Activated naive CD8-positive, alpha-beta T cell treated with anti-CD3 and anti-CD28 coated beads, Interleukin-2, amount 50 U/mL, for 24 hours (primary cell): ENCODE data around the gene BBS9.

ENCODE experiments used
- ATAC-seq: fragments of 150-1000 bp; cut with Tn5 transposase; one replicate; pipeline ENCODE4 v1.10.0; 2021
- DNase-seq: peaks from one replicate; pipeline ENCODE4 v3.0.0; 2021
- H3K27ac Mint-ChIP-seq: one replicate; pipeline ENCODE4 v1.8.0; 2021; ENCODE audit warnings: mild to moderate bottlenecking, mixed read lengths
- H3K27me3 Mint-ChIP-seq: one replicate; pipeline ENCODE4 v1.8.0; 2021; ENCODE audit warnings: mixed read lengths
- H3K36me3 Mint-ChIP-seq: one replicate; pipeline ENCODE4 v1.8.0; 2021; ENCODE audit warnings: low read depth, mixed read lengths
- H3K4me1 Mint-ChIP-seq: one replicate; pipeline ENCODE4 v1.8.0; 2021; ENCODE audit warnings: mixed read lengths
- H3K4me3 Mint-ChIP-seq: one replicate; pipeline ENCODE4 v1.8.0; 2021; ENCODE audit warnings: mild to moderate bottlenecking, moderate library complexity, mixed read lengths
- H3K9me3 Mint-ChIP-seq: one replicate; pipeline ENCODE4 v1.8.0; 2021; ENCODE audit warnings: mixed read lengths

Gene BBS9

DNA sequence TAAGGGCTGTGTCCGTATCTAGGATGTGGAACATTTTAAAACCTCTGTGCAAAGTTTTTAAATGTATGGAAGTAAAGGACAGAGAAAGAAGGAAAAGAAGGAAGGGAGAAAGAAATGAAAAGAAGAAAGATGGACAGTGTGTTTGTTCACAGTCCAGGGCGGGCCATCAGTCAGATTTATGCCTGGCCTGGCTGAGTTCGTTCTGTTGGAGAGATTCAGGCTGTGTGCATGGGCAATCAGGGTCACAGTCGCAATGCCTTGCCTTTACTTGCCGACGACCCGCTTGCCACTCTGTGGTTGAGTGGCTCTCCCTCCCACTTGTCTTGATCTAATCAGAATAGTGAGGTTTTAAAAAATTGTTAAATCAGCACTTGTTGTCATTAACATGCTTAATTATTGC is 406.6 kb downstream of the BBS9 start:
- H3K27ac Mint-ChIP-seq = no peak overlapping the region
- peaks cover 26% of the 10 kb centered on the region for H3K9me3 Mint-ChIP-seq
- H3K36me3 Mint-ChIP-seq = peaks cover 57% of the 10 kb centered on the region
- H3K4me1 Mint-ChIP-seq = no peaks in the 10 kb centered on the region
- no peaks in the 10 kb centered on the region for H3K27me3 Mint-ChIP-seq
- DNase-seq (no peak), ATAC-seq (no peak)
- H3K4me3 Mint-ChIP-seq = no peak overlapping the region

DNA sequence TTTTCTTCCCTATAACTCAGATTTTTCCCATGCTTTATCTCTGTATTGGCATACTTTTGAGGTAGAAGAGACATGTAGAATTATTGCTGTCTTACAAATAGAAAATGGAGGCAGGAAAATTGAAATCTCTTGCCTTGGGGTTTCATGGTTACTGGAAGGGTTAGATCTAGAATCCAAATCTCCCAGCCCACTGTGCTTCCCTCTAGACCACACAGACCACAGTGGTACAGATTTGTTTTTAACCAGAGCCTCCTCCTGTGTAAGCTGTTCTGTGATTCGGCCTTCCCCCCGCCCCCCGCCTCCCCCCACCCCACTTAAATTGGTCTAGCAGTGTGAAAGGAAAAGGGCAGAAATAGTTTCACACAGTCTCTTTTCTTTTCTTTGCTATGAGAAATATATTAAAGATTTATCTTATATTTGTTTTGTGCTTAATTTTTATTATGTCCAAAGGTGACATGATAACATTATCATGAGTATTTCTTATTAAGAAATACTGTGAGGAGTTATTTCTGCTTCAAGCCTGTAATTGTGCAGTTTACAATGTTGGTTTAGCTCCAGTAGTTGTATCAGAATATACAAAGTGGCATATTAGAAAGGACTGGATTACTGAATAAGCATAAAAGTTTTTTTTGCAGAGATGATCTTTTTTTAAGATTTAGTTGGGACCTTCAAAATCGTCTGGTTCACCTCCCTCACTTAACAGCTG is 407.2 kb downstream of the BBS9 start:
- H3K4me3 Mint-ChIP-seq = no peak overlapping the region
- no peaks in the 10 kb centered on the region for H3K4me1 Mint-ChIP-seq
- DNase-seq = no peak
- peaks cover 32% of the 10 kb centered on the region for H3K9me3 Mint-ChIP-seq
- H3K27me3 Mint-ChIP-seq = no peaks in the 10 kb centered on the region
- H3K27ac Mint-ChIP-seq = no peak overlapping the region
- peaks cover 60% of the 10 kb centered on the region for H3K36me3 Mint-ChIP-seq
- no peak for ATAC-seq

DNA sequence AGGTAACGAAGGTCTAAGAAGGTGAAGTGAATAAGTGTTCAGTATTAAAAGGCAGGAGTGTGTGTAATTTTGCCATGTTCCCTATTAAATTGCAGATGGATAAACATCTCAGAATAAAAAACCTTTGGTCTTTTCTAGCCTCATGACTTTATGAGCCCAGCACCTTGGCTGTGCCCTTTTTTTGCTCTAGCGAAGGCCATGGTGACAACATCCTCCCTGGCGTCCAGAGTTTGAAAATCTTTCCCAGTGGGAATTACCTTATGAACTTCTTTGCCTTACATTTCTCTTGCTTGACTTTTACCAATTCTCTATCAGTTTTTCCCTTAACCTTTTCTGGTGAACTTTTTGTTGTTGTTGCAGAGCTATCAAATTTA is 407.7 kb downstream of the BBS9 start:
- no peak for ATAC-seq
- H3K27me3 Mint-ChIP-seq = no peaks in the 10 kb centered on the region
- no peak for DNase-seq
- peaks cover 60% of the 10 kb centered on the region for H3K36me3 Mint-ChIP-seq
- H3K27ac Mint-ChIP-seq = no peak overlapping the region
- peaks cover 33% of the 10 kb centered on the region for H3K9me3 Mint-ChIP-seq
- H3K4me1 Mint-ChIP-seq = no peaks in the 10 kb centered on the region
- no peak overlapping the region for H3K4me3 Mint-ChIP-seq

DNA sequence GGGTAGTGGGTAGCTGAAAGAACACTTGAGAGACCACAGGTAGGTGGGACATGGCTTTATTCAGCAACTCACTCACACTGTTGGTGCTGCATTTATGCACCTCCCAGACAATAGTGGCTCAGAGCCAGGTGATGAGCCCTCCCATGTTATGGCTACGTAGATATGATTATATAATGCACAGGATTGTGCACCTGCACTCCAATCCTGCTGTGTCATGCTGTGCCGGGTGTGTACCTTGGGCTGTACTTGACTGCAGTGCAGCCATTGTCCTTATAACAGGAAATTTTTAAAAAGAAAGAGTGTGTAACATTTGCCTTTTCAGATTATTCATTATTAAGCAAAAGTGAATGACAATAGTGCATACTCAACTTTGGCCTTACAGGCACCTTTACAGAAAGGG is 409.8 kb downstream of the BBS9 start:
- Mint-ChIP-seq H3K36me3 (peaks cover 57% of the 10 kb centered on the region), H3K27me3 (no peaks in the 10 kb centered on the region), H3K4me1 (no peaks in the 10 kb centered on the region), H3K4me3 (no peak overlapping the region), H3K27ac (no peak overlapping the region), H3K9me3 (peaks cover 33% of the 10 kb centered on the region)
- ATAC-seq (no peak), DNase-seq (no peak)

DNA sequence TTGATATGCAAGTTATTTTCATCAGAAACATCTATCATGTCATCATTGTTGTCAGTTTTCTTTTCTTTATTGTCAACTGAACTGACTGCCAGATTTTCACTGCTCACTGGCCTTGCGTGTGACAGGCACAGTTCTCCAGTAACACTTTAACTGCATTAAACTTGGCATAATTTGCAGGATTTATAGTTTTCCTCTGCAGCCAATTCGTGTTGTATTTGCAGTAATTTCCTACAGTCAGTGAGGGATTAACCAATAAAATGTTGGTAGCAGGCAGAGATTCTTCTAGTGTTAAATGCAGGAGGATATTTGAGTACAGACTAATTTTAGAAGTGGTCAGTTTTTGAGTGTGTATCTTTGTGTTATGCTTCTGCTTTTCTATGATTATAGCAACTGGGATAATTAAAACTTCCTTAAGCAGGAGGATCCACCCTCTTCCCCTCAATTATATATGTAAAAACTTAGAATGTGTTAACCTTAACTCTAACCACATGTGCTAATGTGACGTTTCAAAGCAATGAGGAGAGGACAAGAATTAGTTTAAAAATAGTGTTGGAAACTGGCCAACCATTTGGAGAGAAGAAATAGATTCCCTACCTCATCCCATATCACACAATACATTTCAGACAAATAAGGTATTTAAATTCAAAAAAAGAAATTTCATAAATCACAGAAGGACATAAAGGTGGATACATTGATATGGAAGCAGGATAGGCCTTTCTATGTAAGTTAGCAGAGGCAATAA is 410.5 kb downstream of the BBS9 start:
- Mint-ChIP-seq H3K4me1 (no peaks in the 10 kb centered on the region), H3K9me3 (peaks cover 33% of the 10 kb centered on the region)

DNA sequence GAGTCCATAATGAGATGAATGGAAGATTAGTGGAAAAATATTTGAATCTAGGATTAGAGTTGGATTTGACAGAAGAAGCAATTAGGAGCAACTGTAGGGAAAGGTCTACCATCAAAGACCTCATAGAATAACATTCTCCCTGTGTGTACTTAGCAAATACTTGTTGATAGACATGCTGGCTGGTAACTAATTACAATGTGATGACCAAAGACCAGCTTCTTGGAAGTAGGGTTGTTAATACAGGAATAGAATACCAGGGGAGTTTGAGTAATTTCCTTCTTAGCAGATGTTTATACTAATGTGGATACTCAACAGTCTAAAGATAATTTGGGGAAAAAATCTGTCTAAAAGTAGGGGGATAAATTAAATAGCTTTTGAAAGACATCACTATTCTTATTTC is 418.5 kb downstream of the BBS9 start:
- Mint-ChIP-seq H3K27me3 (no peaks in the 10 kb centered on the region), H3K4me3 (no peak overlapping the region), H3K9me3 (peaks cover 6% of the 10 kb centered on the region), H3K27ac (no peak overlapping the region), H3K36me3 (peaks cover 9% of the 10 kb centered on the region), H3K4me1 (no peaks in the 10 kb centered on the region)
- DNase-seq (no peak), ATAC-seq (no peak)

More for the DNA sequence above, 410.5 kb downstream of the BBS9 start:
- H3K27ac Mint-ChIP-seq = no peak overlapping the region
- peaks cover 52% of the 10 kb centered on the region for H3K36me3 Mint-ChIP-seq
- H3K4me3 Mint-ChIP-seq = no peak overlapping the region
- no peaks in the 10 kb centered on the region for H3K27me3 Mint-ChIP-seq
- no peak for ATAC-seq
- DNase-seq = no peak

DNA sequence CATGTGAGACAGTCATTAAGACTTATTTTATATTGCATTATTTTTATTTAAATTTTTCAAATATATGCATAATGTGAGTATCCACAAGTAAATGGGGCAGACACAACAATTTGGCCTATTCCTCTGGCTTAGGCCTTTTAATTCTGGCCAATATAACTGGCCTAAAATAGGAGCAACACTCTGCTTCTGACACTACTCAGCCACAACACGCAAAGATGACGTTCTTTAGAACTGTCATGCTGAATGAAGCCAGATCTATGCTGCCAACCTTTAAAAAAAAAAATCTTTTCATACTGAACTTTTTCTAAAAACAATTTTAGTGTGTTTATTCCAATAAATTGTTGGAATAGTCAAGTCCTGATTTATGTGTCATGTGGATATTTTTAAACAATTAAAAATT is 421.0 kb downstream of the BBS9 start:
- Mint-ChIP-seq H3K27me3 (no peaks in the 10 kb centered on the region), H3K4me3 (no peak overlapping the region), H3K36me3 (peaks cover 7% of the 10 kb centered on the region), H3K9me3 (peaks cover 6% of the 10 kb centered on the region), H3K4me1 (no peaks in the 10 kb centered on the region), H3K27ac (no peak overlapping the region)
- ATAC-seq = no peak
- no peak for DNase-seq

DNA sequence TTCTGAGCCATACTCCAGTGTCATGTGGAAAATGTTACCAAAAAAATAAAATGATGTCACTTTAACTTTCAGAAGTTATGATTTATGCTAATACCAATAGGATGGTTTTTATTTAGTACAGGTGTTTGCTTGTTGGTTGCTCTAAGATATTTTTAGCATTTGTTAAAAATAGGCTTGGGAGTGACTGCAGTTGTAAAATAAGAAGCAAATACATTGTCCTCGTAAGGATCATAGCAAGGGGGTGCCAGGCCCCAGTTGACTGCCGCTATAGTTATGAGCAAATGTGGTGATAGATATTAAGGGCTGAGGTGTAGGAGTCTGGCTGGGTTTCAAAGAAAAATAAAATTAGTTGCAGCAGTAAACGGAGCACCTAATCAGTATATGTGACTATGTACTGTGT is 421.6 kb downstream of the BBS9 start:
- H3K4me3 Mint-ChIP-seq = no peak overlapping the region

DNA sequence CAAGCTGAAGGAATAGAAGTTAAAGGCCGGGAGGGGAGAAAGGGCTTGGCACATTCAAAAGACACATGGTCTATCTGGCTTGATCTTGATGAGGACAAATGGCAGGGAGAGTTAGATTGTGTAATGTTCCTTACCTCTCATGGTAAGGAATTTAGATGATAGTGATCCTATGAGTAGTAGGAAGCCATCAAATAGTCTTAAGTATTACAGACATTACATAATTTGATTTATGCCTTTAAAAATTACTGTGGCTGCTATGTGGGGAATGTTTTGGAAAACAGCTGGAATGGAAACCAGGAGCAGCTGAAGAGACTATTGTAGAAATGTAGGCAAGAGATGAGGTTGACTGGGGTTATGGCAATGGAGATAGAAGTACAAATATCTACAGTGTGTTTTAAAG is 424.7 kb downstream of the BBS9 start:
- H3K27me3 Mint-ChIP-seq = no peaks in the 10 kb centered on the region
- DNase-seq = no peak

More for the DNA sequence above, 421.6 kb downstream of the BBS9 start:
- Mint-ChIP-seq H3K27me3 (no peaks in the 10 kb centered on the region), H3K36me3 (peaks cover 7% of the 10 kb centered on the region), H3K4me1 (no peaks in the 10 kb centered on the region), H3K27ac (no peak overlapping the region), H3K9me3 (peaks cover 6% of the 10 kb centered on the region)
- no peak for DNase-seq
- no peak for ATAC-seq

DNA sequence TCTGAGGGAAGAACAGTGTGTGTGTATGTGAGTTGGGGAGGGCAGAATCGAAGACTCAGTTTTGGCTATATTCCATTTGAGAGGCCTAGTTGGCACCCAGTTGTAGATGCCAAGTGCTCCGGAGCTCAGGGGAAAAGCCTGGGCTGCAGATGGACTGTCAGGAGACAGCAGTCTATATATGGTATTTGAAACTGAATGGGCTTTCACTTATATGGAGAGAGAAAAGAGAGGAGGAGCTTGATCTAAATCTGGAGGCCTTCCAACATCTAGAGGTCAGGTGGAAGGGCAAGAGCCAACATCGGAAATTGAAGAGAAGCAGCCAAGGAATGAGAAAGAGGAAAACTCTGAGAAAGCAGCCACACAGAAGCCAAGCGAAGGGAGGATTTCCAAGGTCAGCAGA is 425.2 kb downstream of the BBS9 start:
- DNase-seq (no peak), ATAC-seq (no peak)
- Mint-ChIP-seq H3K9me3 (no peaks in the 10 kb centered on the region), H3K4me1 (no peaks in the 10 kb centered on the region), H3K36me3 (no peaks in the 10 kb centered on the region), H3K27ac (no peak overlapping the region), H3K27me3 (no peaks in the 10 kb centered on the region), H3K4me3 (no peak overlapping the region)

More for the DNA sequence above, 424.7 kb downstream of the BBS9 start:
- H3K36me3 Mint-ChIP-seq = no peaks in the 10 kb centered on the region
- ATAC-seq = no peak
- no peak overlapping the region for H3K4me3 Mint-ChIP-seq
- H3K9me3 Mint-ChIP-seq = no peaks in the 10 kb centered on the region
- H3K27ac Mint-ChIP-seq = no peak overlapping the region
- H3K4me1 Mint-ChIP-seq = no peaks in the 10 kb centered on the region

DNA sequence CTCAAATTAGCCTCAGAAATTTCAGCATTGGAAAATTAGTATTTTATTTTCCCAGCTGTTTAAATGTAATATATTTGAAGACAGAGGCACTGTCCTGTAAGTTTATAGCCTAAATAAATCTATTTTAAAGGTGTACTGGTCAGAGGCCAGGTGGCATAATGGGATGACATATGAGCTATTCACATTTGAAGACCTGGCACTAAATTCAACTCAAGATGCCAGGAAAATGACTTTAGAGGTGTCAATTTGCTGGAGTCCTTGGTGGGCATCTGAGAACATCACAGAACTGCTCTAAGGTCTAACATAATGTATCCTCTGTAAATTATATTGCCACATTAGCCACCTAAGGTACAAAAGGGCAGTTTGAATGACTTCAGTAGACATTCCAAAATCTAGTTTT is 427.1 kb downstream of the BBS9 start:
- Mint-ChIP-seq H3K4me1 (no peaks in the 10 kb centered on the region), H3K4me3 (no peak overlapping the region), H3K27ac (no peak overlapping the region), H3K9me3 (no peaks in the 10 kb centered on the region), H3K27me3 (no peaks in the 10 kb centered on the region), H3K36me3 (no peaks in the 10 kb centered on the region)
- ATAC-seq (no peak), DNase-seq (no peak)

DNA sequence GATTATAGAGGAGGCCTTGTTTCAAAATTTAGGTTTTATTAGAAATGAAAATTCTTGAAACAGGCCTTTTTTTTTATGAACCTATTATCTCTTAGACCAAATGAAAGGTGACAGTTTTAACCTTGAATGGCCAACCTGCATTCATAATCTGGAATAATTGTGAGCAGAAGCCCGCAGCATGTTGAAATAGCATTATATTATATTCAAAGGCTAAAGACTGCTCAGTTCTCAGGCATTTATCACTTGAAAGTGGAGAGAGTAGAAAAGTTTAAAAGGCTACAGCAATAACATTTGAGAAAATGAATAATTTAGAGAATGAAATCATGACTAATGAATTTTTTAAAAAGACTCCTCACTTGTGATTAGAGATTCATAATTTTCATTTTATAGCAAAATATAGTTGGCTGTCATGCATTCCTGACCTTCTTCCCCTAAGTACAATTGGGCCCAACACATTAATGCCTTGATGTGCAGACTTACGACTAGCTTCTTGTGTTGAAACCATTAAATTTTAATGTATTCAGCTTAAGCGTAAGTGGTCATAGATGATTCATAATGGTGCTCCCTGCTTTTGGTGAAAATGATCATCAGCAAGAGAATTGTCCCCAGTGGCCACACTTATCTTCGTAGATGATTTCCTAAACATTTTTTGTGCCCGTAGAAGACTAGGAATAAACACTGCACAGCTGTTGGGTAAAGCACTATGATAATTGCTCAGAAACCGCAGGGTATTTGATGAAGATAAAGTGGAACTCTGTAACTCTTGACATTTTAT is 429.4 kb downstream of the BBS9 start:
- Mint-ChIP-seq H3K27ac (no peak overlapping the region), H3K27me3 (no peaks in the 10 kb centered on the region), H3K4me3 (no peak overlapping the region), H3K36me3 (no peaks in the 10 kb centered on the region), H3K4me1 (no peaks in the 10 kb centered on the region), H3K9me3 (no peaks in the 10 kb centered on the region)
- DNase-seq = no peak
- ATAC-seq = no peak

DNA sequence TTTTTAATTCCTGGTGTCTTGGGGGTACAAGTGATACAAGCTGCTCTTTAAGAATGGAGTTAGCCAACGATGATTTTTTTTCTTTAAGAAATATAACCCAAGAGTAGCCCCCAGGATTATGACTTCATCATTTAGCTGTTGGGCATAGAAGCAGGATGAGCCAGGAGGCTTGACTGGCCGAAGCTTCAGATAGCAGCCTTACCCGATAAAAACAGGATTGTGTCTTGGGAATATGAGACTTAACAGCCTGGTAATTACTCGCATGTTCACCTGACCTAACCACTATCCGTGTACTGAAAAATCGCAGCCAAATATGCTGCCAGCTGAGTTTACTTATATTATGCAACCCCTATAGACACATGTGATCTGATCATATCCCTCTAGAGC is 430.0 kb downstream of the BBS9 start:
- DNase-seq (no peak), ATAC-seq (no peak)
- H3K27ac Mint-ChIP-seq = no peak overlapping the region
- H3K4me3 Mint-ChIP-seq = no peak overlapping the region
- no peaks in the 10 kb centered on the region for H3K27me3 Mint-ChIP-seq
- no peaks in the 10 kb centered on the region for H3K4me1 Mint-ChIP-seq
- H3K9me3 Mint-ChIP-seq = no peaks in the 10 kb centered on the region
- H3K36me3 Mint-ChIP-seq = no peaks in the 10 kb centered on the region

DNA sequence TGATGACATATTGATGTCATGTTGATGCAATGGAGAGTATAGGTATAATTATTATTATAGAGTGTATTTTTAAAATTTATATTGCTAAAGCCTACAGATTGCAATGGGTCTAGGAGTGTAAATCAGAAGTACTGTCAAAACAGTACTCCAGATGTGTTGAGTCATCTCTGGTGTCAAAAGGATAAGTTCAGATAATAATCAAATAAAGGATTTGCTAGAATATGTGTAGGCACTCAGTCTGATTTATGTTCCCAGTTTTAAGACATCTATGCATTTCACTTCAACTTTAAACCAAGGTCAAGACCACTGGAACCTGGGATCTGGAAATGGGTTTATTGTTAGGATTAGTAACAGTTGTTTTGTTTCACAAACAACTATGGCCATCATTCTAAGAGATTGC is 433.6 kb downstream of the BBS9 start:
- Mint-ChIP-seq H3K27ac (no peak overlapping the region), H3K4me3 (no peak overlapping the region), H3K9me3 (no peaks in the 10 kb centered on the region), H3K27me3 (no peaks in the 10 kb centered on the region), H3K4me1 (no peaks in the 10 kb centered on the region), H3K36me3 (no peaks in the 10 kb centered on the region)
- DNase-seq = no peak
- no peak for ATAC-seq

DNA sequence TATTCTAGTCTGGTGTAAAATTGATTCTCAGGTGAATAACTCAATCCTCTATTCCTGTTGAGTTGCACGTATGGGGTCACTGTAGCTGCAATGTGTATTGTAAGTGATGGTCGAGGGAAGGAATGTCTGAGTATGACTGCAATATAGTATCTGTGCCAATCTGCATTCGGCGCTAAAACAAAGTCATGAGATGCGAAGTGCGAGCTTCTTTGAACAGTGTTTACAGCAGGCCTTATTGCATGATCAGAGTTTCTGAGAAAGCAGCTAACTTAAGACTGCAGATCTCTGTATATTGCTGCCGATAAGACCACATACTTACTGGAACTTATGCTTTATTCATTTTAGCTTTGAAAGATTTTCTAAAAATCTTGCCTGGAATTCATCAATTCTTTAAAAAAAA is 434.3 kb downstream of the BBS9 start:
- Mint-ChIP-seq H3K4me3 (no peak overlapping the region), H3K9me3 (no peaks in the 10 kb centered on the region), H3K4me1 (no peaks in the 10 kb centered on the region), H3K36me3 (no peaks in the 10 kb centered on the region), H3K27me3 (no peaks in the 10 kb centered on the region), H3K27ac (no peak overlapping the region)
- ATAC-seq = no peak
- DNase-seq = no peak
